Stimulated activated CD8-positive, alpha-beta memory T cell treated with anti-CD3 and anti-CD28 coated beads, Interleukin-12 subunit alpha, Interleukin-12 subunit beta, amount 100 ng/mL, for 4 hours (primary cell): ENCODE results near the gene RFX3.
"Not testable (repeated sequence)": the region's sequence is repeated elsewhere in the genome, so short reads cannot be mapped to it uniquely, and the experiment has no call there.

Experiments used
- DNase-seq: peaks from one replicate; pipeline ENCODE4 v3.0.0-alpha.2; 2020; ENCODE audit warnings: low read depth

RFX3 gene

DNA sequence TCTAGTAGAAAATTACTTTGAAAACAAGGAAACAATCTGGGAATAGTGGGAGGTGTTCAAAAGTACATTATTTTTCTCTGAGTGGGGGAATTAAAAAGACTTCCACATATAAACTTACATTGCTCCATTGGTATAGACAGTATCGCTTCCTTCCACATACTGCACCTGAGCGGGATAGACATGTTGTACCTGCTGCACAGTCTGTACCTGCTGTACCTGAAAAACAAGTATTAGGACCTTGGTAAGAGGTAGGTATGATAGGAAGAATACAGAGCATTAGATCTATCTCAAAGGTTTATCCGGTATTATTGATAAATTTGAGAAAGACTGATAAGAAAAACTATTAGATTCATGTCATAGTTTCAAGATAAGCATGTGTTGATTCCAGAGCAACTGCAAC is 179.3 kb downstream of the RFX3 start:
- DNase-seq: no peak

DNA sequence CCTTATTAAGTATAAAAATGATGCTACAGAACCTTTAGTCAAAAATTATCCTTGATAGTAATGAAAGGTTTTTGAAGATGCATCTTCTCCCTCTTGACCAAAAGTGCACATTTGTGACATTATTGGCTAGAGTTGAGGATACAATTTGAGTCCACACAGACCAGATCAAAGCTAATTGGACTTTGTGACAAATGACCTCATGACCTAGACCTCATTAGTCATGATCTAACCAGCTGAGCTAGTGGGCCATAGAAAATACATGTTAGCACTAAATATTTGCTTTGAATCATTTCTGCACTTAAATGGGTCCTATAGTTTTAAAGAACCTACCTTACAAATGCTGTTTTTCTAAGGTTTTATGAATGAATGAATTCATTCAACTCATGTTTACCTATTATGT is 182.1 kb downstream of the RFX3 start:
- no peak for DNase-seq

DNA sequence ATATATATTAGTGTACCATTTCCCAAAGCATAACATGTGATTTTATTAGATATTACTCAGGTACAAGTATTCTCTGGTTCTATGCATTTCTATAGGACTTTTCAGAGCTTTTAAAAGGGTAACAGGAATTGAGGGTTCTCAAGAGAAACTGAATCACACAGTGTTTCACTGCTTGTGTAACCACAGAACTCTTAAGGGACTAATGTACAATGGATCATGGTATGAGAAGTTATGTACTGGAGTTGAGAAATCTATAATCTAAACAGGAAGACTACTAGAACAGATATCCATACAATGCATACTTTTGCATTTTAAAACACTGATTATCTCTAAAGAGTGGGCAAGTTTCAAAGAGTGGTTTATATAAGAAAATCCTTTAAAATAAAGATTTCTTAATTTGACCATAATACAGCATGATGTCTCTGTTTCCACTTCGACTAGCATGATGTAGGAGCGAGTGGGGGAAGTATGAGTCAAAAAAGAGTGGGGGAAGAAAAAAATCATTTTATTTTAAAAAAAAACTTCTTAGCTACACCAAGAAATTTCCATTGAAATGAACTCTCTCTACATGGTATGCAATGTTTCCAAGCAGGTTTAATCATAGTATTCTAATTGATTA is 183.5 kb downstream of the RFX3 start:
- DNase-seq: no peak

DNA sequence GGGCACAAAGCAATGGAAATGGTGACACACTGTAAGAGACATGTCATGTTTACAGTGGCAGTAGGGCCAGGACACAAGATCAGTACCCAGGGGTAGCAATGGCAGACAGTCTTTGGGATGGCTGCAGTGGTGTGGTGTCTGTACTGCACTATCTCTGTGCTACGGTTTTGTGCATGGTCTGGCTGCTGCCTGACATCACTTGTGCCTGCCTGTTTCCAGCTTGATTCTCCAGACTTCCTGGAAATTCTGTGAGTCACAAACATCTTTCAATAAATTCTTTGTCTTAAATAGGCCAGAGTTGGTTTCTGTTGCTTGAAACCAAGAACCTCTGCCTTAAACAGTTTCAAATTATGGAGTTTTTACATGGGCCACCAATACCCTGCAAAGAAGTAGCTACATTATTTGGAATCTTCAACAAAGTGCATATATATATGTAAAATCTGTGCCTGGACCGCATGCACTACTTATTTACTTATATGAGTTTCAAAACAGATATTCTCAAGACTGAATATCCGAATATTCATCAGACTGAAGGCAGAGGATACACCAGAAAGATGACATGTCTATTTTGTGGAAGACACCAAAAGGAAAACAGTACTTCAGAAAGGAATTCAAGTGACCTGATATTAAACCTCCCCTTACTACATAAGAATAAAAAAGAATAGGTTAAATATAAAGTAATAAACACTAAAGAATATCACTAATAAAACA is 188.1 kb downstream of the RFX3 start:
- no peak for DNase-seq

DNA sequence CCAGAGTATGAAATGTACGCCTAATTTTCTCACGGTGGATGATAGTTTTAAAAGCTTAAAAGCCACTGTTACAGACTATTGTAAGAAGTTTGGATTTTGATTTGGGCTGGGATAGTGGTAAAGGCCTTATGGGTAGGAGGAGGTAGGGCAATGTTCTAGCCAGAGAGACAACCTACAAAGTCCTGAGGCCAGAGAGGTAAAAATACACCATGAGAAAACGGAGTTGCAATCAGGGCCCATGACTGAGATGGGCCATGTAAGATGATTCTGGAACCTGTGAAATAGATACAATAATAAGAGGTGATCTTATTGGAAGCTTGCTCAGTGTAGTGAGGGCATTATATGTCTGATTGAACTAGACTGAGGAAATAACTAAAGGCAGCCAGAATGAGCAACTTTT is 188.8 kb downstream of the RFX3 start:
- DNase-seq: no peak

DNA sequence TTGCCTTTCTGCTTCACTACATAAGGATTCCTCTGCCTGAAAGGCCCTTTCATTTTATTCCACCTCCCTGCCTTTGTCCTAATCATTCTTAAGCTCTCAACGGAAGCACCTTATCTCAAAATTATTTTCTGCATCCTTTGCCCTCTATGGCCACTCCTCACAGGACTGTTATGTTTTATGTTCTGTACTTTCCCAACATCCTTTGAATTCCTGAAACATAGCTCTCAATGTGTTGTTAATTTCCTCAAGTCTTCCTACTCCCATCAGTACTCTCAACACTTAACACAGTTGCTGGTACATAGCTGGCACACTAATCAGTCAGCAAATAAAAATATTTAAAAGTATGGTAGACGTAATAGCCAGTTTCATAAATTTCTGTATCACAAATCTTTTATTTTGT is 193.0 kb downstream of the RFX3 start:
- no peak for DNase-seq

DNA sequence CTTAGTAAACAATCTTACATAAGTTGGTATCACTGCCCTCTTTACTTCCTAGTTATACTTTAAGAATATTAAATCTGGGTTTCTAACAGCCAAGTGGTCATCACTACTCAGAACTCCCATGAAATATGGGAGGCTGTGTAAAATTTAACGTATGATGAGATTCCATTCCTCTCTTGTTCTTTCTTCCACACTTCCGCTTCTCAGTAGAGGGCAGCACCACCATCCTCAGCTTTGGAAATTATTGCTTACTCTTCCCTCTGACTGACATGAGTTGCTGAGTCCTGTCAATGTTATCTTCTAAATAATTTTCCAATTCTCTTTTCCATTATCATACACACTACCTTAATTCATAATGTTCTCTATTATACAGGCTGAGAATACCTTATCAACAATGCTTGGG is 194.0 kb downstream of the RFX3 start:
- no peak for DNase-seq

DNA sequence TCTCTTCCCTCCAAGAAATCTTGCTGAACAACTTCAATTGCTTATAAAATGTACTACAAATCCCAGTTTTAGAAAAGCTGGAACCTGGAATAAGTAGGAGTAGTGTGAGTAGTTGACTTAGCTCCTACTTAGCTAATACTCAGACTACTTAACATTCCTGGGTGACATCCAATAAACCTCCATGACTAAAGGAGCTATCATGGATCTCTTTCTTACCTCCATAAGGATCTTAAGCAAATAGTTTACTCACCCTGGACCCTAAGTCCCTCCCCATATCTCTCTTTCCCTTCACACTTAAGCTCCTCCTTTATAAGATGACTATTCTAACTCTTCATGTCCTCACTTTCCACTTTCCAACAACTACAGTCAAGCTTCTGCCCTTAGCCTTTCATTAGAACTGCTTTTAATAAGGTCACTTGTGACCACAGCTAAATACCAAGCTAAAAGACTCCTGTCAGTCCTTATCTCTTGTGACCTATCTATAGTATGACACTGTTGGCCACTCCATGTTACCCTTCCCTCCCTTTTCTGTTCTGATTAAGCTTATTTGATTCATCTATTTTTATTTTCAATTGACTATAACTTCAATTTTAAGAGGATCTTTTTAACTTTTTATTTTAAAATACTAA is 194.9 kb downstream of the RFX3 start:
- no peak for DNase-seq

DNA sequence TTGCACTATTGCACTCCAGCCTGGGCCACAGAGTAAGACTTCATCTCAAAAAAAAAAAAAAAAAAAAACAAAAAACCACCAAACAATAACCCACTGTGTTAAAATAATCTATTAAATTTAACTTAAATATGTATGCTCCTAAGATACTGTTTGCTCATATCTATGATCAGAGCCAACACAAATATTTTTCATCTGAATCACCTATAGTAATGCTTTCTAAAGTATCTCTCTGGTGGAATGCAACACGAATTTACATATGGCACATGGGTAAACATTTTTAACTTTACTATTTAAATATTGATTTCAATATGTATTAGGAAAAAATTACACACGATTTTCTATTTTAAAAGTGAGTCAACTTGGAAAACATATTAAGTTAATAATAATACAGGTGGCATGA is 196.4 kb downstream of the RFX3 start:
- no peak for DNase-seq

DNA sequence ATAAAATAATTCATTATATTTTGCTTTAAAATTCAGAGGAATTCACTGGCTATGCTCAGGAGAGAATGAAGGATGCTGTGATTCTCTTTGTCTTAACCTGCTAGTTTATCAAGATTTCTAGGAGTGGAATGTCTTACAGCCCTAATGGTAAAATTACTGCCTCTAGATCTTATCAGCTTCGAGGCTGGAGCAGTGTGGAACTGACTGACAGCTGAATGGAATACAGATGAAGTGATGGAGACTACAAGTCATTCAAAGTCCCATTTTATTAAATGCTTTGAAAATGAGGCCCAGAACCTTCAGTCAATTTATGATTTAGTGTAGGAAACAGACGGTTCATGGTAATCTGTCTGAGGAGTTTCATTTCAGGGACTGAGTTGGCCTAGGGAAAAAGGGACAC is 202.1 kb downstream of the RFX3 start:
- no peak for DNase-seq

DNA sequence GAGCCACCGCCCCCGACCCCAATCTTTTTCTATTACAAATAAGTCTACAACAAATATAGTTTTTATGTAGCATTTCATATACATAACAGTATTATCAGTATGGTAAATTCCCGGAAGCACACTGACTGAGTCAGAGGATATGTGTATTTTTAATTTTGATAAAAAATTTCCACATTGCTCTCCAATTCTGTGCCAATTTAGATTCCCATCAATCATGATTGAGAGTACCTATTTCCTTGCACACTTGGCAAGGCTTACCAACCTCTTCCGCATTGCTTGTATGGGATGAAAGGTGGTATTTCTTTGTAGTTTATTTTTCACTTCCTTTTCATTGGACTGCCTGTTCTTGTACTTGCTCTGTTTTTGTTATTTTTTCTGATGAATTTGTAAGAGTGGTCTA is 204.6 kb downstream of the RFX3 start:
- no peak for DNase-seq

DNA sequence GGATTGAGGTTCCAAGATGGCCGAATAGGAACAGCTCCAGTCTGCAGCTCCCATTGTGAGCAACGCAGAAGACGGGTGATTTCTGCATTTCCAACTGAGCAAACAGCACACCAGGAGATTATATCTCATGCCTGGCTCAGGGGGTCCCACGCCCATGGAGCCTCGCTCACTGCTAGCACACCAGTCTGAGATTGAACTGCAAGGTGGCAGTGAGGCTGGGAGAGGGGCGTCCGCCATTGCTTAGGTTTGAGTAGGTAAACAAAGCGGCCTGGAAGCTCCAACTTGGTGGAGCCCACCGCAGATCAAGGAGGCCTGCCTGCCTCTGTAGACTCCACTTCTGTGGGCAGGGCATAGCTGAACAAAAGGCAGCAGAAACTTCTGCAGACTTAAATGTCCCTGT is 213.2 kb downstream of the RFX3 start:
- DNase-seq: not testable (repeated sequence)

DNA sequence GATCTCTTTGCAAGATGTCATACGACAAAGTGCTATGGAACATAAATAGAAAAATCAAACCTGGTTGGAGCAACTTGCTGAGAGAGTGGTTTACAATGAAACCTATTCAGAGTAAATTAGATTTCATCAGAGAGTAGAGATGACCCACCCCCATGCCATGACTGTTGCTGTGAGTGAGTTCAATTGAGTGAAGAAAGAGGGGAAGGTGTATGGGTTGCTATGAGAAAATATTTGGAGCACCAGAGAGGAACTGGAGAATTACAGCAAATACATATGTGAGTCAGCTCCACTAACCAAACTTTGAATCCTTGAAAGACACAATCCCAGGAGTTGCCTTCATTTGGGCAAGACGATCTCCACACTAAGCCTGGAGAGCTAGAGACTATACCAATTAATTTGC is 217.2 kb downstream of the RFX3 start:
- no peak for DNase-seq

DNA sequence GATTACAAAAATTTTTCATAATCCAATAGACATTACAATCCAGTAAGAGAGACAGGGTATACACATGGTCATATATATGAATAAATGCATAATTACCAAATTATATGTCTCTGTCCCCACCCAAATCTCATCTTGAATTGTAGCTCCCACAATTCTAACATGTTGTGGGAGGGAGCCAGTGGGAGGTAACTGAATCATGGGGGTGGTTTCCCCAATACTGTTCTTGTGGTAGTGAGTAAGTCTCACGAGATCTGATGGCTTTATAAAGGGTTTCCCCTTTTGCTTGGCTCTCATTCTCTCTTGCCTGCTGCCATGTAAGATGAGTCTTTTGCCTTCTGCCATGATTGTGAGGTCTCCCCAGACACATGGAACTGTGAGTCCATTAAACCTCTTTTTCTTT is 221.4 kb downstream of the RFX3 start:
- not testable (repeated sequence) for DNase-seq

DNA sequence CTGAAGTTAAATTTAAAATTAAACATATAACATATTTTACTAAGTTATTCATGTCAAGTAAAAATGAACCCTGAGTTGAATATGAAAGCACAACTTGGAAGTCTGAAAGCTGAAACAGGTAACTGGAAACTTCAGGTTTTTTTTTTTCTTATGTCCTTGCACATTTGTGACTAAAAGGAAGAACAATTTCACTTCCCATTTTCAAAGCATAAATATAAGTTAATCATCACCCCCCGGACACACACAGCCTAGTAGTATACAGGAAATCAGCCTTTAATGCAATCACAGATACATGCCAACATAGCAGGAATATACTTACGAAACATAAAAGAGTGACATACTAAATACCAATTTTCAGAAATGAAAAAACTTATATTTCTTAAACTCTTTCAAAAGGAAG is 225.9 kb downstream of the RFX3 start:
- DNase-seq: no peak

DNA sequence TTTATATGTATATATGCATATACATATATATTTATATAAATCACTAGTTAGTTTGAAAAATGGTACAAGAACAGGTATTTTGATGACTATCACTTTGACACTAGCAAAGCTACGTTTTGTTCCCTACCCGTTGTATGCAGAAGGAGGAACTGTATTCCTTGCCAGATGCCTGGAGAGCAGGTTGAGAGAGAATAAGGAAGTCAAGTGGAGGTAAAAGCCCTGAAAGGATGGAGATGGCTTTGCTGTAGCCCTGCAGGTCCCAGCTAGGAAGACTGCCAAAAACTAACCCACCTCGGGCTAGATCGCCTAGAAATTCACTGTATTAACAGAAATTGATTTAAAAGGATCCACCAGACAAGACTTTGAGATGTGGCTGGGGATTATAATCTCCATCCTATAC is 229.3 kb downstream of the RFX3 start:
- DNase-seq: no peak

DNA sequence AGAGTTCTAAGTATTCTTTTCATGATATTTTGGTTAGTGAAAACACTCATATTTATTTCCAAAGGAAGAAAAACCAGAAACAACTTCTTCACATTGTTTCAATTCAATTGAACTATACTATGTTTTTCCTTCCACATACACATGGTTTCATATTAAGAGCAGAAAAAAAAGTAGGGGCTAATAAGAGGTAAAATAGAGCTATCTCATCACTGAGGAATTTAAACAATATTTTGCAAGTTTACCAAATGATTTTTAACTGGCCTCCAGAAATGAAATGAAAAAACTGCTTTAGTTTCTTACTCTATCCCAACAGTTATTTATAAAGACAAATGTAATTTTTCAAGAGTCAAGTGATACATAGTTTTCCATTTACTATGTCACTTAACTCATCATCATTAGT is 233.5 kb downstream of the RFX3 start:
- no peak for DNase-seq

DNA sequence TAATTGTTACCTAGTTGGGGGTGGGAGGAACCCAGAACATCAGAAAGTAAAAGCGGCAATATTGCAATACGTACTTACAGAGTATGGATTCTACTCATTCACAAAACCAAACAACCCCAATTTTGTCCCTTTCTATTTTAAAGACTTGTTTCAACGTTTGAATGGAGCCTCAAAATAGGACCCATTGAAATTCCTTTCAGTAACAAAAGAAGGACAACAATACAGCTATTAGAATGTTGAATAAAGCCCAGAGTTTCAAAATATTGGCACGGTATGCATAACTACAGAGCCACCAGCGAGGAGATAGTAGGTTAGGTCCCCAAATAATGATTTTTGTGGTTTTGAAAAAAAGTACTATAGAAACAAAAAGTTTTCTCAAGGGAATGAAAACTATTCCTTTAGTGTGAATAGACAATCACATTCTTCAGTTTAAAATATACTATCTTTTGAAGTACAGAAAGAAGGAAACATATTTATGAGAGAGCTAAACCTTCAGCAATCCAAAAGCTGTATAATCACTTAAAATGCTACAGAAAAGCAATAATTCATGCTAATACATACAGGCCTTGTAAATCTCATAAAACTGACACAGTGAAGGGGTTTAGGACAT is 235.5 kb downstream of the RFX3 start:
- no peak for DNase-seq

DNA sequence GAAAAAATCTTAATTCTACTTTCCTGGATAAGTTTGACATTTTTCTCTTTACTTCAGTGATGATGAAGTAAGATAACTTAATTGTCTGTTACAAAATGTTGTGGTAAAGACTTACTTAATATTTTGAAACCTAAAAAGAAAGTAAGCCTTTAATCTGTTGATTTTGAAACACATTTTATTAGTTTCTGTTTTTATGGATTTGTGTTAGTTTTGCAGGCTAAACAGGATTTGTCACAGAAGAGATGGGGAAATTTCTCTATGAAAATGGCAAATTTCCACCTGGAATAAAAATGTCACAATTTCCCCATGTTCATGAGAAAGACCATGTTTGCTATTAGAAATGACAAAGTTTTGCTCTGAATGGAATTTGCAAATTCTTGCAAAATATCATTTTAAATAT is 237.1 kb downstream of the RFX3 start:
- DNase-seq: no peak

DNA sequence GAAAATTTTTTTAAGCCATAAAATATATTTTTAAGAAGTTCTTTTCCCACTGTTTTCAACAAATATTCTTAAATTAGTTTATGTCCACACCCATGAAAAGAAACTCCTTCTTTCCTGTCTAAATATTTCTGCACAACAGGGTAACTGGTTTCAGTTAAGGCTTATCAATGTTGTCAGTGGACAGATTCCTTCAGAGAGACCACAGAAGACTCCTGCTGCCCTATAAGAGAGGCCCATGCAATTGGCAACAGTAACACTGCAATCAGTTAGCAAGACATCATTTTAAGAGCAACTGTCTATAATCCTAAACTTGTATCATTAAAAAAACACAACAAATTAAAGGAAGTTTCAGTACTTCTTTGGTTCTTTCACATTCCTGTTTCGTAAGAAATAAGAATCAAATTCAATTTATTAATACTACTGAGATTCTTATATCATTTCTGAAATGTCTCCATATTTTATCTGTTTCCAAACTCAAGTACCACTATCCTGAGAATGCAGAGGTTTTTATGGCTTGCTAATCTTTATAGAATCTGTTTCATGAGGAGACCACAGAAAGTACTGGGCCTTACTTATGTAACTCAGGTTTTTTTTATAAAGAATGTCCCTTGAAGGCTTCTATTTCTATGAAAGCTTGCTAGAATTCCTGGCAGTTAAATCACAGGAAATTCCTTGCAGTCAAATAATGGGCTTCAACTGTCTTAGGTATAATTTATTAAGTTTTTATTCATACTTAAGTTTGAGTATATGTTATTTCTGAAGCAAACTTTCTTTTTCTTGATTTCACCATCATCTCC is 240.2 kb downstream of the RFX3 start:
- no peak for DNase-seq

DNA sequence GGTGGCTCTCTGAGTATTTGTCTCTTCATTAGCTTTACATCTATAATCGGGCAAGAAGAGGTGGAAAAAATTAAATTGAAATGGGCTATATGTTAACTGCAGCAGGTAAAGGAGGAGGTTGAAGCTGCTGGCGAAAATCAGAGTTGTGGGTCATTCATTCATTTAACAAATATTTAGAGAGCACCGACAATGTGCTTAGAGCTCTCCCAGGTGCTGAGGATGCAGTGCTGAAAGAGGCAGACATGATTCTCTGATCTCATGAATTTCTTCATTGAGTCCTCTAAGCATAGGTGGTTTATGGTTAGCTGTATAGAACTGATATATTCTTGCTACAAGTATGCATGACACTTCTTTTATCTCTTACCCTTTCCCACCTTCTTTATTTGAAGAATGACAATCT is 243.4 kb downstream of the RFX3 start:
- no peak for DNase-seq

DNA sequence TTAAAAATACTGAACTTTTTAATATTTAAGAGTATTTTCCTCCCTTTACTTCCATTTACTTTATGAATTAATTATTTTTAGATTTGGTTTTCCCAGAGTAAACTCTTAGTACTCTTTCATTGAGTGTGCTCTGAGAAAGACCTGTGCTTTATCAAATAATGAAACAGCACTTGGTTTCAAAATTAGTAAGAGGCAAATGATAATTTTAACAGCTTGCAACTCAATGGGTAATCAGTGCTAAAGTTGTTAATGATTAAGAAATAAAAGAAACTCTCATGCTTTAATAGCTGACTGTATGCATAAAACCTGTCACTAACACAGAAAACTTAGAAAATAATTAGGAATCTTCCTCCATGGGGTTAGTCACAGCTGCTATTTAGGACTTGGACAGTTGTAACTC is 244.4 kb downstream of the RFX3 start:
- DNase-seq: no peak

DNA sequence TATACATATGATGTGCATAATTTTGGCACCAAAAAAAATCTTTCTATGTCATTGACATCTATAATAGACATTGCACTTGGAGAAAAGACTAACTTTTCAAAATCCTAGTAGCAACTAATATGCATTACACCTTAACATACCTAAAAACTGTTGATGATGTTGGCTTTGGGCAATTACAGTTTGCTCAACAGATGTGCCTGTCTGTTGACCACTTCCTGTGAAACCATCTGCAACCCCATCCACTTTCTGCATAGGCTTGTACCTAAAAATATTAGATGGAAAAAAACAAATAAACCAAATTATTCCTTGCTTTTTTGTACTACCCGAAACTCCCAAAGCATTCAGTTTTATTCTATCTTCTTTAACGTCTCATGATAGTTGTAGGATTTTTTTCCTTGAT is 248.6 kb downstream of the RFX3 start:
- no peak for DNase-seq
